CD4-positive, alpha-beta T cell treated with Interleukin-17A for 4 hours (primary cell): ENCODE data around the gene CDK8.
"Not testable (repeated sequence)": the region's sequence is repeated elsewhere in the genome, so short reads cannot be mapped to it uniquely, and the experiment has no call there.

ENCODE experiments used
- DNase-seq: peaks from one replicate; pipeline ENCODE4 v3.0.0-alpha.2; 2020; ENCODE audit warnings: mixed read lengths

The CDK8 gene

GRCh38 chr13:26253787-26254582, at the start of gene CDK8:
Gene CDK8 (plus strand): TSS chr13:26254129. CDS start chr13:26254642, 513 bp downstream.
- DNase-seq, result peak; percentile 89

- DNase-seq, result no peak
Measured at GRCh38 chr13:26208287-26208686, 45.6 kb upstream of the CDK8 start.

- DNase-seq, result no peak
Measured at GRCh38 chr13:26213345-26213744, 40.6 kb upstream of the CDK8 start.

GRCh38 chr13:26213982-26214381, 39.9 kb upstream of the CDK8 start:
- no peak for DNase-seq

DNA sequence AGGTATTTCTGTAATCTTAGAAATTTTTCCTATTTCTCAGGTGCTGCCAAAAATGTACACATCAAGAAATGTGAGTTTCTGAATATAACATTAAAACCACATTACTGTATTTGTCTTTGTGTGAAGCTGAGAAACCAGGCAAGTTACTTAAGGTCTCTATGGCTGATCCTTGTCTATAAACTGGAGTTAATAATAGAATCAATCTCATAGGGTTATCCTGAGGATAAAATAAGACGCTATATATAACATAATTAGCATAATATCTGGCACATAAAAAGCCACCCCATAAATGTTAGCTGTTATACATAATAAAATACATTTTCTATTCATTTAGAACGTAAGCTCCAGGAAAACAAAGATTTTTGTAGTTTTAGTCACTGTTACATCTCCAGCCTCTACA, 37.9 kb upstream of the CDK8 start:
- DNase-seq, result no peak

DNA sequence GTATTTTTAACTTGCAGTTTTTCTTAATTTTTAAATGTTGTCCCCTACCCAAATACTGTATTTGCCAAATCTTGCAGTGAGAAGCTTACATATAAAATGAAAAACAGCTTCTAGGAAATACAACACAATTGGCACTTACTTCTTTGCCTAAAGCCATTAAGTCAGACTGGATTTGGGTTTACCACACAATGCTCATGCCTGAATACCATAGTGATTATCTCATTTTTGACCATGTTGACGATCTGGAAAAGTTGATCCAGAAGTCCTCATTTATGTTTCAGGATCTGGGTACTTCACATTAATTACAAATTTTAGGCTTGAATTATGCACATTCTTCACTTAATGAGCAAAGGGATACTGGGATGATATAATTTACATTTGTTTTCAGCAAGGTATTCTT, 34.2 kb upstream of the CDK8 start:
- no peak for DNase-seq

GRCh38 chr13:26220575-26220974, 33.4 kb upstream of the CDK8 start:
- DNase-seq, result peak; percentile 4

- no peak for DNase-seq
Measured at GRCh38 chr13:26221399-26221720, 32.6 kb upstream of the CDK8 start.

GRCh38 chr13:26221721-26222519, 32.0 kb upstream of the CDK8 start, which contains the start of gene RNF6:
Gene RNF6 (minus strand): TSS chr13:26222314. CDS start chr13:26219649, 2,665 bp downstream.
- DNase-seq, result peak; percentile 85

GRCh38 chr13:26222520-26223046, 31.3 kb upstream of the CDK8 start:
- DNase-seq, result no peak

- DNase-seq, result no peak
Measured at GRCh38 chr13:26225896-26226617, 27.9 kb upstream of the CDK8 start.

GRCh38 chr13:26227166-26227971, 26.6 kb upstream of the CDK8 start:
- no peak for DNase-seq

DNA sequence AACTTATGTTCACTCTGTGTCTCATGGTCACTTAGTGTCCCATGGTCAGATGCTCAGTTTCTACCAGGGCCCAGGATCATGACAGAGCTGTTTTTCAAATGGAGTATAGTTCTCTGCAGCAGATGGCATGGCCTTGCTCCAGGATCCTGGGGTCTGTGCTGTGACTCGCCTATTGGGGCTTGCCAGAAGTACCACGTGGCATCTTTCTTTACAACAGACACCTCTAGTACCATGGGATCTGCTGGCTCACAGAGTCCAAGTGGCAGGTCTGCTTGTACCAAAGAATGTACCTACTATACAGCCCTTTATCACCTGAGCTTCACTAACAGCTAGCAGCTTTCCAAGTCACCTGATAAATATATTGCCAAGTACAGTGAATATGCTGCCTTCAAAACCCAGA, 25.8 kb upstream of the CDK8 start:
- DNase-seq, result no peak

- DNase-seq, result no peak
Measured at GRCh38 chr13:26229080-26229615, 24.8 kb upstream of the CDK8 start.

GRCh38 chr13:26230703-26231102, 23.2 kb upstream of the CDK8 start:
- DNase-seq, result no peak

DNA sequence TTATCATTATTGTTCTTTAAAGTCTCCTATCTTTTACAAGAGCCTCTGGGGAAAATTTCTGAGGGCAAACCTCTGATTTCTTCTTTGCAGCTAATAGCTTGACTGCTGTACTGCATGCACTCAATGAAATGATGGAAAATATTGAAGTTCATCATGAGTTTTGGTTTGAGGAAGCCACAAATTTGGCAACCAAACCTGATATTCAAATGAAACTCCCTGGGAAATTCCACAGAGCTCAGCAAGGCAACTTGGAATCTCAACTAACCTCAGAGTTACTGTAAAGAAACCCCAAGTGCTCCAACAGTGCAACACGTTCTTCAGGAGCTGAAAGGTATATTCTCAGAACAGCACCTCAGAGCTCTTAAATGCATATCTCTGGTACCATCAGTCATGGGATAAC, 17.6 kb upstream of the CDK8 start:
- no peak for DNase-seq

GRCh38 chr13:26246154-26246553, 7.8 kb upstream of the CDK8 start:
- DNase-seq, result no peak

- no peak for DNase-seq
Measured at GRCh38 chr13:26247011-26247410, 6.9 kb upstream of the CDK8 start.

GRCh38 chr13:26247608-26248007, 6.3 kb upstream of the CDK8 start:
- no peak for DNase-seq

- no peak for DNase-seq
Measured at GRCh38 chr13:26249551-26249950, 4.4 kb upstream of the CDK8 start.

DNA sequence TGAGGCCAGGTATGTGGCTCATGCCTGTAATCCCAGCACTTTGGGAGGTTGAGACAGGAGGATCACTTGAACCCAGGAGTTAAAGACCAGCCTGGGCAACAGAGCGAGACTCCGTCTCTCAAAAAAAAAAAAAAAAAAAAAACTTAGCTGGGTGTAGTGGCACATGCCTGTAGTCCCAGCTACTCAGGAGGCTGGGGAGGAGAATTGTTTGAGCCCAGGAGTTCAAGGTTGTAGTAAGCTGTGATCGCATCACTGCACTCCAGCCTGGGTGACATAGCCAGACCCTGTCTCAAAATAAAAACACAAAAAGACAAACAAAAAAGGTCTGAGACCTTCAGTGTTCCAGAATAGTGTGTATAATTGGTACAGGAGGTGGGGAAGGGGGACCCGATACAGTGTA, 1.9 kb upstream of the CDK8 start:
- DNase-seq, result not testable (repeated sequence)

DNA sequence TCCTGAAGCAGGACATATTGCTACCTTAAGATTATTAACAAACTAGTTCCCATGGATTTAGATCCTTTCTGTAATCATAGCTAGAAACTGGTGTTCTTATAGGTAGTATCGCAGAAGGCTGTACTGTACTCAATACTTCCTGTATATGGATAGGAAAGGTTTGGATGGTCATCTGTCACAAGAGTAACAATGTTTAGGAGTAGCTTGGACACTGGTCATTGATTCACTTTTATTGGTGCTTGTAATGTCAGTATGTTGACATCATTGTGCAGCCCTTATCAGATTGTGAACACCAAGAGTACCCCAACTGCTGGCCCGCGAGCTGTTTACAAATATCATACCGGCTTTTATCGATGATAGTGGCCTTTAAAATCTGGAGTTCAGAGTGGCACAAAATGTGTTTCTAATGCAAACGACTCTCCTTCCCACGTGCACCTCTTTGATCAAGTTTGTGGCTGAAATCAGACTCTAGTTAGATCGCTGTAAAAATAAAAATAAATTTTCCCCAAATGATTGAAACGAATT, 605 bp upstream of the CDK8 start:
- no peak for DNase-seq
